GM19328 (cell line): ENCODE data around the gene TTI1.

Source experiments
- ATAC-seq: cut with Tn5 transposase; IDR thresholded peaks from one replicate; pipeline ENCODE4 v1.9.1; 2021; ENCODE audit warnings: mild to moderate bottlenecking, moderate library complexity; ENCODE audit not compliant: unreplicated experiment

Gene TTI1

GRCh38 chr20:37939701-37940560, 93.3 kb downstream of the TTI1 start:
- no peak for ATAC-seq

- no peak for ATAC-seq
These were observed 94.3 kb downstream of the TTI1 start for GRCh38 chr20:37938954-37939353.

- no peak for ATAC-seq
These were observed 95.0 kb downstream of the TTI1 start for GRCh38 chr20:37938181-37938750.

GRCh38 chr20:37937686-37938085, 95.6 kb downstream of the TTI1 start:
- no peak for ATAC-seq

- ATAC-seq = no peak
These were observed 96.8 kb downstream of the TTI1 start for GRCh38 chr20:37936451-37936850.

GRCh38 chr20:37936041-37936440, 97.2 kb downstream of the TTI1 start:
- no peak for ATAC-seq

GRCh38 chr20:37935435-37935834, 97.8 kb downstream of the TTI1 start:
- ATAC-seq = no peak

GRCh38 chr20:37934634-37935375, 98.5 kb downstream of the TTI1 start:
- ATAC-seq = no peak

GRCh38 chr20:37933786-37934633, 99.2 kb downstream of the TTI1 start:
- no peak for ATAC-seq
